Measurements from ENCODE around the gene TSSK3.

DNA sequence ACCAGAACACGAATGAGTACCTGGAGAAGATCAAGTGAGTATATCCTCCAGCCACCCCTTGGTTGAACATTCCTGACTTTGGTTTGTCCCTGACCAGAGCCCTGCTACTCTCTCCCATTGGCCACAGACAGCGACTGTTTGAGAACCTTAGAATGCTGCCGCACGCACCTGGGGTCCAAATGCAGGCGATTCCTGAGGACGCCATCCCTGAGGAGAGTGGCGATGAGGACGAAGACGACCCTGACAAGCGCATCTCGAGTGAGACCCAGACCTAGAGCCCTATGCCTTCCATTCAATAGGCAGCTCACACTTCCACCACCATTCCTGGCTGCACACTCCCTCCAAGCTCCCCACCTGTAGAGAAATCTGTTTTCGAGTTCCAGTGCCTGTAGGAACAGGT, 30.8 kb upstream of the TSSK3 start:
- TF ChIP-seq, protein P1, sequence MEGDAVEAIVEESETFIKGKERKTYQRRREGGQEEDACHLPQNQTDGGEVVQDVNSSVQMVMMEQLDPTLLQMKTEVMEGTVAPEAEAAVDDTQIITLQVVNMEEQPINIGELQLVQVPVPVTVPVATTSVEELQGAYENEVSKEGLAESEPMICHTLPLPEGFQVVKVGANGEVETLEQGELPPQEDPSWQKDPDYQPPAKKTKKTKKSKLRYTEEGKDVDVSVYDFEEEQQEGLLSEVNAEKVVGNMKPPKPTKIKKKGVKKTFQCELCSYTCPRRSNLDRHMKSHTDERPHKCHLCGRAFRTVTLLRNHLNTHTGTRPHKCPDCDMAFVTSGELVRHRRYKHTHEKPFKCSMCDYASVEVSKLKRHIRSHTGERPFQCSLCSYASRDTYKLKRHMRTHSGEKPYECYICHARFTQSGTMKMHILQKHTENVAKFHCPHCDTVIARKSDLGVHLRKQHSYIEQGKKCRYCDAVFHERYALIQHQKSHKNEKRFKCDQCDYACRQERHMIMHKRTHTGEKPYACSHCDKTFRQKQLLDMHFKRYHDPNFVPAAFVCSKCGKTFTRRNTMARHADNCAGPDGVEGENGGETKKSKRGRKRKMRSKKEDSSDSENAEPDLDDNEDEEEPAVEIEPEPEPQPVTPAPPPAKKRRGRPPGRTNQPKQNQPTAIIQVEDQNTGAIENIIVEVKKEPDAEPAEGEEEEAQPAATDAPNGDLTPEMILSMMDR (IDR thresholded peaks at IDR 0.05) = no peak
- TF ChIP-seq POLR2AphosphoS5 (IDR thresholded peaks at IDR 0.05) = no peak
- no peak for TF ChIP-seq POLR2A (IDR thresholded peaks at IDR 0.05)
- no peak for TF ChIP-seq EP300 (IDR thresholded peaks at IDR 0.05)
